Memory B cell (primary cell): Measurements from ENCODE around the gene CDK14.

ENCODE experiments used
- ATAC-seq: fragments of 150-1000 bp; cut with Tn5 transposase; 2 replicates; pipeline ENCODE4 v1.10.0; 2021; ENCODE audit warnings: low read depth, mild to moderate bottlenecking, moderate library complexity
- DNase-seq, 2 donors: peaks; one replicate each; pipeline ENCODE4 v3.0.0; 2022; ENCODE audit warnings: low spot score in 2 of 2
- H3K27ac Mint-ChIP-seq: one replicate; pipeline ENCODE4 v1.8.0; 2022; ENCODE audit warnings: mild to moderate bottlenecking, moderate library complexity, mixed read lengths
- H3K27me3 Mint-ChIP-seq: one replicate; pipeline ENCODE4 v1.8.0; 2022; ENCODE audit warnings: mixed read lengths
- H3K36me3 Mint-ChIP-seq: one replicate; pipeline ENCODE4 v1.8.0; 2022; ENCODE audit warnings: mild to moderate bottlenecking, mixed read lengths
- H3K4me1 Mint-ChIP-seq: one replicate; pipeline ENCODE4 v1.8.0; 2022; ENCODE audit warnings: mixed read lengths
- H3K4me3 Mint-ChIP-seq: one replicate; pipeline ENCODE4 v1.8.0; 2022; ENCODE audit warnings: mild to moderate bottlenecking, moderate library complexity, mixed read lengths
- H3K9me3 Mint-ChIP-seq: one replicate; pipeline ENCODE4 v1.8.0; 2022; ENCODE audit warnings: mixed read lengths

CDK14 gene

DNA sequence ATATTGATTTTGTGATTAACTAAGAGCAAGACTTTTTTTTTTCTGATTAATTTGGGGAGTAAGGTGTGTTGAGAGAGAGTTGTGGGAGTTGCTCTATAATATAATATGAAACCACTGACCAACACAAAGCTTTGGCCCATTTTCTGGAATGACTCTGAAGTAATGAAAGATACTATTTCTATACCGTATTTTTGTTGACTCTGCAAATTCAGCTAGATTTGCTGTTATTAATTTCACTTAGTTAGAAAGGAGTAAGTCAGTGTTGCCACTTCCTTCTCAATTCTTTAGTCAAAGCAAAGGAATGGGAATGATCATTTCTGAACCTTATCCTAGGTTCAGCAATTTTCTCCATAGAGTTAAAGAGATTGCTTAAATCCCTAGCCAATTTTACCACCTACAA, 355.1 kb downstream of the CDK14 start:
- H3K4me3 Mint-ChIP-seq = no peak overlapping the region
- H3K27me3 Mint-ChIP-seq = no peaks in the 10 kb centered on the region
- no peak overlapping the region for H3K27ac Mint-ChIP-seq
- DNase-seq (no peak), ATAC-seq (no peak)
- H3K4me1 Mint-ChIP-seq = peaks cover 10% of the 10 kb centered on the region
- peaks cover 22% of the 10 kb centered on the region for H3K36me3 Mint-ChIP-seq
- no peaks in the 10 kb centered on the region for H3K9me3 Mint-ChIP-seq

DNA sequence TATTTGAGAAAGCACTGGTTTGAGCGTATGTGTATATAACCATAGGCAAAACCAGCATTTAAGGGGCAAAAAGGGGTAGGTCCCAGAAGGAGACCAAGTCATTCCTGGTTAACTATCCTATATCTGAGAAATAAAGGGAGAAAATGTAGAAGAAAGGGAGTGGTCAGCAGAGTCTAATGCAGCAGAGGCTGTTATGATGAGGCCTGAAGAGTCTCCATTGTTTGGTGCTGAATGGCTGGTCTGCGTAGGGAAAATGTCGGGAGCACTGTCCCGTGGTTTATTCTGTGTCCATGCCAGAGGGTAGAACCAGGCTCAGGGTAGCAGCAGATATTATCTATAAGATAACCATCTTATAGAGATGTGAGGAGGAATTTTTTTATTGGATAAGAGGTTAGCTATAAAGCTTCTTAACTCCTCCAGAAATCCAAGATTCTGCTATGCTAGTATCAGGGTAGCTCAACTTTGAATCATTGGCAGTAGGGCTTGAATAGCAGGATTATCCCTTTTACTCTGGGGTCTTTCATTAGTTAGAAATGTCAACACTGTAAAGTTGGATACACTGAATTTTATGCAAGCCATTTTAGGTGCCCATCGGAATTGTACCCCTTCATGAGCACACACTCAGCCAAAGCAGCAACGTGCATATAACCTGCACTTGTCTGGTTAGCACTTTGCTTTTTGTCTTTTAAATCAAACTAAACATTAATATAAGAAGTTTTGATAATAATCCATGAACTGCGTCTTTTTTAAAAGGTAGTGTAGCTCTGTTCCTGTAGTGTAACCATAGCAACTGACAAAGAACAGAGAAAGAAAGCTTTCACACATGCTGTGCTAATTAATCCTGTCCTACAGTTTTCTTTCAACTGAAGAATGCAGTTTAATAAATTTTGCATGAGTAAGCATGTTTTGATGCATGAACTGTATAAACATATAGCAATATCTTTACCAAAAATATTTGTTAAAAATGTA, 356.1 kb downstream of the CDK14 start:
- no peak for ATAC-seq
- no peak overlapping the region for H3K27ac Mint-ChIP-seq
- DNase-seq = no peak
- H3K4me1 Mint-ChIP-seq = peaks cover 4% of the 10 kb centered on the region
- no peaks in the 10 kb centered on the region for H3K27me3 Mint-ChIP-seq
- H3K9me3 Mint-ChIP-seq = no peaks in the 10 kb centered on the region
- H3K36me3 Mint-ChIP-seq = peaks cover 21% of the 10 kb centered on the region
- H3K4me3 Mint-ChIP-seq = no peak overlapping the region

DNA sequence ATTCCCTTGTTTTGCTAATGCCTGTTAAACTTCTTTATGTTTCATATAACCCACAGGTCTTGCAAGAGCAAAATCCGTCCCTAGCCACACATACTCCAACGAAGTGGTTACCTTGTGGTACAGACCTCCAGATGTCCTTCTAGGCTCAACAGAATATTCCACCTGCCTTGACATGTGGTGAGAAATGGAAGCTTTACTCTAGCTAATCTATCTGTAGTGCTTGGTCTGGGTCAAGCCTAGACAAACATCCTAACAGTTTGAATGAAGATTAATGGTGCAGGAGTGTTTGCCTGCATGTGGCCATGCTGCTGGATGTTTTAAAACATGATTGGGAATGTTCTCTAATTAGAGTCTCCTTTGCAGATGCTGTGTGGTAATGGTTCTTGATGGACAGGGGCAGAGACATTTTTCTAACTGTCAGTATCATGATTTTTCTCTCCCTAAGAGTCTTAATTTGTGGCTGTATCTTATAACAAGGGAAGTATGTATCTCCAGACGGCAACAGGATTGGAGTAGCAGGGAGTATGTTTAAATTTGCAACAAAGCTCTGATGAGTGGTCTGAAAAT, 359.6 kb downstream of the CDK14 start:
- H3K4me3 Mint-ChIP-seq = no peak overlapping the region
- peaks cover 25% of the 10 kb centered on the region for H3K36me3 Mint-ChIP-seq
- DNase-seq = no peak
- H3K4me1 Mint-ChIP-seq = peaks cover 6% of the 10 kb centered on the region
- no peak overlapping the region for H3K27ac Mint-ChIP-seq
- H3K9me3 Mint-ChIP-seq = no peaks in the 10 kb centered on the region
- no peaks in the 10 kb centered on the region for H3K27me3 Mint-ChIP-seq
- no peak for ATAC-seq

DNA sequence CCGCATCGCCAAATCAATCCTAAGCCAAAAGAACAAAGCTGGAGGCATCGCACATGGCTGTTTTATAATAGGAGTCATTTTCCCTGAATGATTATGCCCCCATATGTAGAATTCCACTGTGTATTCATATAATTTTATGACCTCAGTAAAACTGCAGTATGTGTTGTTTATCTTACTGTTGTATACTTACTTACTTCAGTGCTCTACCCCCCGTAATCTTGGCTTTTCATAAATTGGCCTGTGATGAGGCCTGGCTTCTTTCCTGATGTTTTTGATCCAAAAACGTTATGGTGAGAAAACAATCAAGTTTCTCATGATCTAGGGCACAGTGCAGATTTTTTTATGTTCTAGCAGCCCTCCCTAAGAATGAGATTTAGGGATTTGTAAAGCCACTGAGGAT, 361.8 kb downstream of the CDK14 start:
- no peaks in the 10 kb centered on the region for H3K27me3 Mint-ChIP-seq
- H3K4me1 Mint-ChIP-seq = peaks cover 2% of the 10 kb centered on the region
- peaks cover 28% of the 10 kb centered on the region for H3K36me3 Mint-ChIP-seq
- no peak overlapping the region for H3K27ac Mint-ChIP-seq
- no peaks in the 10 kb centered on the region for H3K9me3 Mint-ChIP-seq
- no peak for ATAC-seq
- no peak for DNase-seq
- H3K4me3 Mint-ChIP-seq = no peak overlapping the region

DNA sequence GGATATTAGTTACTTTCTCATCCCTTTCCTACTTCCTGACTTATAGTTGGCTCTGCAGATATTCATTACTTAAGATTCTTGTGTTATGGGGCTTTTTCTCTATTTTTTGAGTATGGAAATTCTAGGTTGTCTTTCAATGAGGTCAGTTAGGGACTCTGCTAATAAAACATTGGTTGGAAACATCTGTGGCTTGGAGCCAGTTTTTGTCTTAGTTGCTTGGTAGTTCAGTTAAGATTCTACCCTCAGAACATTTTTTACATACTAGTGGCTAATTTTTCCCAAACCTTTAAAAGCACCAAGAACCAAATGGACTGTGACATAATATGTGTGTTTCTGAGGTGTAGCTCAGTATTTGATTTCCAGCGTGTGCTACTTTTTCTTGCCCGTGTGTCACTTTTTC, 362.5 kb downstream of the CDK14 start:
- DNase-seq = no peak
- Mint-ChIP-seq H3K9me3 (no peaks in the 10 kb centered on the region), H3K27ac (peak overlapping the region; percentile 1)

DNA sequence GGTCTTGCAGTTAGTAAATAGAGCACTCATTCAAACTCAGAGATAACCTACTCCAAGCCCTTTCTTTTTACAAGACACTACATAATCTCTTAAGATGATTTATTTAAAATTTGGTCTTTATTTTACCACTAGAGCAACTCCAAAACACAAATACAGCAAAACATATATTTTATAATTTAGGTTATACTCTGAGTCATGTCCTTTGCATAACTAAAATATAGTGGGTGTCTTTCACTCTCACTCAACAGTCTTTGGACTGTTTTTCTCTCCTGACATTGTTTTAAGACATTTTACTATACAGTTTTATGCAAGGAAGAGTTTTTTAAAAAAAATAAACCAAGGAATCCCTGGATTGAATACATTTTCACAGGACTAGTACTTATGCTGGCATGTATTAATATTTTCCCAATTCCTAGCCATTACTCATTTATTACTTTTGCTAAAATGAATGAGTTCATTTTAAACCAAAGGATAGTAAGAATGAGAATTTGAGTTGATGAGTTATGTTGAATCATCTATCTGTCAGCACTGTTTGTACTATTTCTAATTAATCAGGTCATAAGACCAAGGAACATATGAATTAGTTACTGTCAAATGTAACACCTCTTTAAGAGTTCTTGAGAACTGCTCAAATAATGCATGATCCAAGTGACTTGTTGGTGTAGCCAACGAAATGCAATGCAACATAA, 365.1 kb downstream of the CDK14 start:
- H3K4me3 Mint-ChIP-seq = no peak overlapping the region
- ATAC-seq (no peak), DNase-seq (no peak)
- no peak overlapping the region for H3K27ac Mint-ChIP-seq
- peaks cover 35% of the 10 kb centered on the region for H3K36me3 Mint-ChIP-seq
- no peaks in the 10 kb centered on the region for H3K27me3 Mint-ChIP-seq
- no peaks in the 10 kb centered on the region for H3K9me3 Mint-ChIP-seq
- H3K4me1 Mint-ChIP-seq = peaks cover 11% of the 10 kb centered on the region

More for the DNA sequence above, 362.5 kb downstream of the CDK14 start:
- Mint-ChIP-seq H3K4me1 (peaks cover 2% of the 10 kb centered on the region), H3K36me3 (peaks cover 32% of the 10 kb centered on the region), H3K27me3 (no peaks in the 10 kb centered on the region), H3K4me3 (no peak overlapping the region)
- no peak for ATAC-seq

DNA sequence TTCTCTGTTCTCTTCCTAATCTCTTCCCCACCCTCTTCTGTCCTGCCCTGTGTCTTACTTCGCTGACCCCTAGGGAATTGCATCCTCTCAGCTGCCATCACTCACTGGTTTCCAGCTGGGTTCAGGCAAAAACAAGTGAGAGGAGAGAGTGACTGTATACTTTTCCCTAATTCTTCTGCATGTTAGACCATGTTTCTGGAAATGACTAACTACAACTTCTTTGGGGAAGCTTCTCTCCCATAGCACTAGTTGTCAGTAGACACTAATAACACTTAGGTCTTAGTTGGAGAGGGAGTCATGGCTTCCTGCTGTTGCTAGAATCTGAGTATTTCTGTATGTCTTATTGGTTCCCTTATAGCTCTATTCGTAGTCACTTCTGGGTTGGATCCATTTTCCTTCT, 369.1 kb downstream of the CDK14 start:
- ATAC-seq (no peak), DNase-seq (no peak)
- H3K27me3 Mint-ChIP-seq = no peaks in the 10 kb centered on the region
- no peak overlapping the region for H3K4me3 Mint-ChIP-seq
- H3K9me3 Mint-ChIP-seq = no peaks in the 10 kb centered on the region
- H3K36me3 Mint-ChIP-seq = peaks cover 35% of the 10 kb centered on the region
- H3K4me1 Mint-ChIP-seq = peaks cover 19% of the 10 kb centered on the region
- H3K27ac Mint-ChIP-seq = peak overlapping the region; percentile 9

DNA sequence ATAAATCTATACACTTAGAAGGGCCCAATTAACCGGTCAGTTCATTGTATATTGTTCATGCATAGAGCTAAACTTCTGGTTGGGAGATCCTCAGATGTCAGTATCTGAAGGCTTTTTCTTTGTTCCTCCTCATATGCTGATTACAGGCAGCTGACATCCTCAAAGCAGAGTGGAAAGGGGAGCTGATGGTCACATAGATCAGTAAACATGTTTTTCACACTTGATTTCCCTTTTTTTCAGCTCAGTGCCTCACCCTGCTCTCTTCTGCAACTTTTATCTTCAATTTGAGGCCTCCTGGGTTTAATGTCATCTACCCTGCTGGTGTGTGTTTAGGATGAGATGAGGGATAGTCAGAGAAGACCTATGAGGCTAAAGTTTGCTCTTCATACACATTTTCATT, 370.2 kb downstream of the CDK14 start:
- Mint-ChIP-seq H3K4me3 (no peak overlapping the region), H3K27me3 (no peaks in the 10 kb centered on the region), H3K36me3 (peaks cover 39% of the 10 kb centered on the region), H3K4me1 (peaks cover 21% of the 10 kb centered on the region), H3K27ac (peak overlapping the region; percentile 74), H3K9me3 (peaks cover 4% of the 10 kb centered on the region)
- DNase-seq (no peak), ATAC-seq (peak; percentile 35)

DNA sequence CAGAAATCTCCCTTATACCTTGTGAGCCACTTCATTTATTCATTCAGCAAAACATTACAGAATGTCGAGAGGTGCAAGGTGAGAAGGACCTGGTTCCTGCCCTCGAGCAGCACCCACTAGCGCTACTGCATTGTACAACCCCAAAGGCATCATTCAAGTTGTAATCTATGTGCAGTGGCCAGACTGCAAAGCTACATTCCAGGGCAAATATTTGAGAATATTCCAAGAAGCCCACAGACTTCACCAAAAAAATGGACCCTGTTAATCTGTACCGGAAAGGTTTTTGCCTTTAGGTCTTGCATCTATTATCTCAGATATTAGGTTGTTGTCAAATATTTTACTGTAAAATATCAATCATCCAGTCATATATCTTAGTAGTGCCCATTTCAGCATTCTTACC, 372.8 kb downstream of the CDK14 start:
- Mint-ChIP-seq H3K36me3 (peaks cover 48% of the 10 kb centered on the region), H3K4me3 (no peak overlapping the region), H3K4me1 (peaks cover 21% of the 10 kb centered on the region), H3K27ac (no peak overlapping the region), H3K9me3 (peaks cover 4% of the 10 kb centered on the region), H3K27me3 (no peaks in the 10 kb centered on the region)
- no peak for DNase-seq
- no peak for ATAC-seq

DNA sequence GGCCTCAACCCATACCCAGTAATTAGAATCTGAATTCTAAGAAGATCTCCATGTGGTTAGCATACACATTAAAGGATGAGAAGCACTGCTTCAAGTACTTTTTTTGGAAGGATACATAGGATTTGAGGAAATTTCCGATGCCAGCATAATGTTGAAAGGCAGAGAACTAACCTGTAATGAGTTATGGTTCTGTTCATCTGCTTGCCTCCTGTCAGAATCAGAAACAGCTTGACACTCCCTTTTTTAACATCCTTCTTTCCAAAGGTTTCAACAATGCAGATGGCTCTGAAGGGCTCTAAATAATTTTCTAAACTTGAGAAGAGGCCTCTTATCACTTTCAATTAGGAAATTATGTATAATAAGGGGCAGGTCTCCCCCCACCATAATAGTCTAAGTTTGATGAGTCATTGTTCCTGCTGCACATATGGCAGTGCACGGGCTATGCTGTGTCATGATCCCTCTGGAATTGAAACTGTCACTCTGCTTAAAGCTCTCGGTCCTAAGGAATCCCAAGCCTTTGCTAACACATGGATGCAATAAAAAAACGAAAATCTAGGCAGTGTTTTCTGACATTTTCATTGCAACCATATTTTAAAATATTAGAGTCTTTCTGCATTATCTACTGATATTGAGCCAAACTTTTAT, 376.9 kb downstream of the CDK14 start:
- H3K27ac Mint-ChIP-seq = no peak overlapping the region
- DNase-seq = no peak
- H3K36me3 Mint-ChIP-seq = peaks cover 50% of the 10 kb centered on the region
- no peak for ATAC-seq
- no peak overlapping the region for H3K4me3 Mint-ChIP-seq
- H3K27me3 Mint-ChIP-seq = no peaks in the 10 kb centered on the region
- H3K9me3 Mint-ChIP-seq = peaks cover 9% of the 10 kb centered on the region
- H3K4me1 Mint-ChIP-seq = peaks cover 8% of the 10 kb centered on the region

DNA sequence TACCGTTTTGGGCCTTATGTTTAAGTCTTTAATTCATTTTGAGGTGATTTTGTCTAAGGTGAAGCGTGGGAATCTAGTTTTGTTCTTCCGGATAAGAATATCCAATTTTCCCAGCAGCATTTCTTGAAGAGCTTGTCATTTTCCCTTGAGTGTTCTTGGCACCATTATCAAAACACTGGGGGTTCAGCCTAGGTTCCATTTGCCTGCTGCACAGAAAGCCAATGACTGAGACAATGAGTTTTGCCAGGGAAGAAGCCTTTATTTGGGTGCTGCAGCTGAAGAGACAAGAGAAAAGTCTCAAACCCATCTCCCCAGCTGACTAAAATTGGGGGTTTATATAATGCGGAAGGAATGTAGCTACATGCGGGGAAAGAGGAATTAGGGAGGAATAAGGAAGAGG, 380.9 kb downstream of the CDK14 start:
- DNase-seq (no peak), ATAC-seq (no peak)
- peaks cover 57% of the 10 kb centered on the region for H3K36me3 Mint-ChIP-seq
- H3K4me3 Mint-ChIP-seq = no peak overlapping the region
- peaks cover 9% of the 10 kb centered on the region for H3K4me1 Mint-ChIP-seq
- H3K27ac Mint-ChIP-seq = no peak overlapping the region
- H3K9me3 Mint-ChIP-seq = peaks cover 9% of the 10 kb centered on the region
- H3K27me3 Mint-ChIP-seq = no peaks in the 10 kb centered on the region

DNA sequence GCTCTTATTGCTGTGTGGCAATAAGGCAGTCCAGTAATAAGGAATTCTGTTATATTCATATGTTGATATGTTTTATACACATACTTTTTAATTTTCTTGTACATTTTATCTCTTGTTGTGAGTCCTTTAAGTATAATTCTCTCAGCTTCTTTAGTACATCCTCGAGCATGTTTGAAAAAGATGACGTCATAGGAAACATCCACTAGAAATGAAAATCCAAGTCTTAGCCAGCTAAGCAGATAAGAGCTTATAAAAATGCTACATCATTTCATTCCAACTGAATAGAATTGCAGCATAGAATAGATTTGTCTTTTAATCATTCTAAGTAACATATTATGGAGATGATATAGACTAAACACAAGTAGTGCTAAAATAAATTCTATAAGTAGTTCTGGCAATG, 384.4 kb downstream of the CDK14 start:
- H3K4me1 Mint-ChIP-seq = peaks cover 13% of the 10 kb centered on the region
- no peak overlapping the region for H3K4me3 Mint-ChIP-seq
- DNase-seq = no peak
- H3K27me3 Mint-ChIP-seq = no peaks in the 10 kb centered on the region
- ATAC-seq = no peak
- H3K27ac Mint-ChIP-seq = no peak overlapping the region
- peaks cover 56% of the 10 kb centered on the region for H3K36me3 Mint-ChIP-seq
- H3K9me3 Mint-ChIP-seq = peaks cover 12% of the 10 kb centered on the region

DNA sequence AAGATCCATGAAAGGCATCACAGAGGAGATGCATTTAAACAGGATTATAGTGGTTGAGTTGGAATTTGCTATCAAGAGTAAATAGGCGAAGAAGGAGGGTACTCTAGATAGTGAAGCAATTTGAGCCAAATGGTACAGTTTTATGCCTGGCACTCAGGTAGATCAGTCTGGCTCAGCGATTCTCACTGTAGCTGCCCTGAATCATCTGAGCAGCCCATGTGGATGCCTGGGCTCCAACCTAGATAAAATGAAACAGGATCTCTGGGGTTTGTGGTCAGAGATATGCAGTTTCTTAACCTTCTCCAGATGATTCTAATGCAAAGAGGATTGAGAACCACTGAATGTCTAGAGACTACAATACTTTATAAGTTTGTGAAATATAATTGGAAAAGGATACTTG, 386.1 kb downstream of the CDK14 start:
- H3K27ac Mint-ChIP-seq = peak overlapping the region; percentile 5

DNA sequence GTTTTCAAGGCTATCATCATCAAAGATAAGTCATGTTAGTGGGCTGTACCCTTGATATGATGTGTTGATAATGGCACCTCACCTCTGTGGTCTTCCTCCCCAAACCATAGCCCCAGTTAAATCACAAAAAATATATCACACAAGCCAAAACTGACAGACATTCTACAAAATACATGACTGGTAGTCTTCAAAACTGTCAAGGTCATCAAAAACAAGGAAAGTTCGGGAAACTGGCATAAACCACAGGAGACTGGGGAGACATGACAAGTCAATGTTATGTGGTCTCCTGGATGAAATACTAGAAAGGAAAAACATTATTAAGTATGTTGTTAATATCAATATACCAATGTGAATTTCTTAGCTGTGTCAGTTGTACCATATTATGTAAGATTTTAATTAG, 388.6 kb downstream of the CDK14 start:
- Mint-ChIP-seq H3K27me3 (no peaks in the 10 kb centered on the region), H3K36me3 (peaks cover 31% of the 10 kb centered on the region), H3K27ac (no peak overlapping the region), H3K4me1 (peaks cover 6% of the 10 kb centered on the region), H3K4me3 (no peak overlapping the region), H3K9me3 (peaks cover 7% of the 10 kb centered on the region)
- ATAC-seq = no peak
- DNase-seq = no peak

More for the DNA sequence above, 386.1 kb downstream of the CDK14 start:
- Mint-ChIP-seq H3K9me3 (peaks cover 11% of the 10 kb centered on the region), H3K36me3 (peaks cover 39% of the 10 kb centered on the region), H3K4me3 (no peak overlapping the region), H3K4me1 (peaks cover 11% of the 10 kb centered on the region), H3K27me3 (no peaks in the 10 kb centered on the region)
- ATAC-seq (no peak), DNase-seq (no peak)
